OCI-LY7 (cell line): ENCODE data around the gene C14orf93. TPM values are rescaled to one million over a fixed set of nuclear protein-coding genes. Genes with fewer than 3 reads are reported as not detected.

Experiments used
- BruUV-seq: library from RNA; stranded (reverse); fragments of 400-500 nt; replicated peaks from 2 replicates; lab custom pipeline; 2021; lab: Mats Ljungman, UMichigan
- CTCF ChIA-PET: fragments of 300-600 bp; sonication (Branson Sonifier 250); formaldehyde crosslinking; loops from one replicate; lab custom pipeline; 2022; ENCODE audit warnings: antibody characterized with exemption; ENCODE audit not compliant: unreplicated experiment; lab: Charles Lee
- POLR2A ChIA-PET: fragments of 300-600 bp; sonication (Branson Sonifier 250); formaldehyde crosslinking; loops from one replicate; lab custom pipeline; 2022; ENCODE audit warnings: antibody characterized with exemption; lab: Charles Lee
- DNase-seq: peaks from one replicate; pipeline ENCODE4 v3.0.0-alpha.2; 2015; ENCODE audit warnings: low spot score
- H2AFZ ChIP-seq: fragments of 200-600 bp; sonication (generic), shearing (Covaris generic); 2 replicates; pipeline ENCODE4 v1.6.1; 2014; ENCODE audit warnings: mild to moderate bottlenecking, antibody characterized with exemption, low read length, moderate library complexity
- H3K27ac ChIP-seq: fragments of 200-600 bp; sonication (generic); 2 replicates; pipeline ENCODE4 v1.5.1; 2014; ENCODE audit warnings: mixed run types, low read depth, mild to moderate bottlenecking, moderate library complexity, low read length, inconsistent platforms; ENCODE audit not compliant: poor library complexity, severe bottlenecking
- H3K36me3 ChIP-seq: fragments of 200-600 bp; sonication (generic); 2 replicates; pipeline ENCODE4 v1.6.1; 2014; ENCODE audit warnings: mild to moderate bottlenecking, antibody characterized with exemption, low read length, moderate library complexity, mixed read lengths; ENCODE audit not compliant: insufficient read depth
- H3K4me1 ChIP-seq: fragments of 200-600 bp; sonication (generic); 2 replicates; pipeline ENCODE4 v1.5.1; 2014; ENCODE audit warnings: mild to moderate bottlenecking, low read length; ENCODE audit not compliant: insufficient read depth, poor library complexity, severe bottlenecking
- H3K4me2 ChIP-seq: fragments of 200-600 bp; sonication (generic); 2 replicates; pipeline ENCODE4 v1.6.1; 2014; ENCODE audit warnings: mild to moderate bottlenecking, low read length
- H3K4me3 ChIP-seq: fragments of 200-600 bp; sonication (generic); 2 replicates; pipeline ENCODE4 v1.5.1; 2014; ENCODE audit warnings: mild to moderate bottlenecking, low read depth, low read length; ENCODE audit not compliant: poor library complexity, severe bottlenecking
- H3K79me2 ChIP-seq: fragments of 200-600 bp; sonication (generic); 2 replicates; pipeline ENCODE4 v1.6.1; 2016; ENCODE audit warnings: low read depth, mild to moderate bottlenecking, low read length, moderate library complexity, mixed read lengths; ENCODE audit not compliant: insufficient read depth
- H3K9me2 ChIP-seq: fragments of 200-600 bp; sonication (generic); 2 replicates; pipeline ENCODE4 v1.6.1; 2016; ENCODE audit warnings: mild to moderate bottlenecking, low read length, mixed read lengths; ENCODE audit not compliant: insufficient read depth
- H3K9me3 ChIP-seq: fragments of 200-600 bp; sonication (generic); 2 replicates; pipeline ENCODE4 v1.6.1; 2014; ENCODE audit warnings: mild to moderate bottlenecking, mixed run types, low read length, mixed read lengths
- H4K20me1 ChIP-seq: fragments of 200-600 bp; sonication (generic); 2 replicates; pipeline ENCODE4 v1.6.1; 2014; ENCODE audit warnings: mild to moderate bottlenecking, antibody characterized with exemption, low read length, moderate library complexity, mixed read lengths; ENCODE audit not compliant: insufficient read depth
- EZH2phosphoT487 ChIP-seq: fragments of 200-600 bp; sonication (generic); IDR thresholded peaks from 2 replicates; pipeline ENCODE4 v1.6.1; 2018; ENCODE audit warnings: low read depth, borderline replicate concordance, mild to moderate bottlenecking, mixed run types, antibody characterized with exemption, low read length, moderate library complexity, mixed read lengths
- intact Hi-C: fragments of 100-400 bp; cut with micrococcal nuclease; formaldehyde crosslinking; loops from one replicate; pipeline ENCODE4 v1.10.0; 2022; ENCODE audit not compliant: unreplicated experiment
- total RNA-seq, 2 experiments: library from RNA; depleted of rRNA in 1 of 2; stranded (reverse); fragments of >200 nt in 1 of 2; shearing (Covaris generic) in 1 of 2; gene quantifications; 2 replicates each; pipeline ENCODE4 v1.2.3, GENCODE V29; 2014 to 2022
- TF ChIP-seq, protein P1 (sequence below): fragments of 200-600 bp; sonication (generic); conservative IDR thresholded peaks from 2 replicates; pipeline ENCODE4 v1.5.1; 2014; ENCODE audit warnings: mild to moderate bottlenecking, antibody characterized with exemption, low read length, moderate library complexity, mixed read lengths

C14orf93 gene
- total RNA-seq, 2 experiments from 2014 or later = 15.2 to 17.9 TPM

DNA sequence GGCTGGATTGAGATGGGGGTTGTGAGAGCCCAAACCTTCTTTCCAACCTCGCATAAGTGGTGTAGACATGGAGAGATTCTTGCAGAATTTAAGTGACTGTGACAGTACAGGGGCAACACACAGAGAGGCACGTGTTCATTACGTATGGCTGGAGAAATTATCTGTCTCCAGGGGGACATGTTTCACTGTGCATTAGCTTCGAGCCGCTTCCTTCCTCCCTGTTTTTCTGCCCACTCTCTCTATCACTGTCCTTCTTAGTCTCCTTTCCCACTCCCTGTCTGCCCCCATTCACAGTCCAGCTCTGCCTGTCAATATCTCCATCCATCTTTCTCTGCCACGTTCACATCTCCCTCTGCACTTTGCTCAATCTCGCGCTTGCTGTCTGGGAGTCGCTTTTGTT, 11.5 kb upstream of the C14orf93 start:
- BruUV-seq = no TSS peak
- H3K9me2 ChIP-seq = no peaks in the 10 kb centered on the region
- no peak overlapping the region for H3K4me2 ChIP-seq
- H3K9me3 ChIP-seq = no peaks in the 10 kb centered on the region
- no peaks in the 10 kb centered on the region for H3K4me1 ChIP-seq
- H3K36me3 ChIP-seq = peaks cover 20% of the 10 kb centered on the region
- DNase-seq = no peak
- H4K20me1 ChIP-seq = no peaks in the 10 kb centered on the region
- ChIA-PET POLR2A (no interaction called here), CTCF (interaction anchor here (0.6 kb wide), 1 partner anchor 35 kb away, joined by 8 read pairs; no protein-coding TSS in a partner anchor)
- H3K79me2 ChIP-seq = no peaks in the 10 kb centered on the region
- no peak overlapping the region for H3K27ac ChIP-seq
- H2AFZ ChIP-seq = no peak overlapping the region
- no peak for TF ChIP-seq EZH2phosphoT487
- TF ChIP-seq, protein P1, sequence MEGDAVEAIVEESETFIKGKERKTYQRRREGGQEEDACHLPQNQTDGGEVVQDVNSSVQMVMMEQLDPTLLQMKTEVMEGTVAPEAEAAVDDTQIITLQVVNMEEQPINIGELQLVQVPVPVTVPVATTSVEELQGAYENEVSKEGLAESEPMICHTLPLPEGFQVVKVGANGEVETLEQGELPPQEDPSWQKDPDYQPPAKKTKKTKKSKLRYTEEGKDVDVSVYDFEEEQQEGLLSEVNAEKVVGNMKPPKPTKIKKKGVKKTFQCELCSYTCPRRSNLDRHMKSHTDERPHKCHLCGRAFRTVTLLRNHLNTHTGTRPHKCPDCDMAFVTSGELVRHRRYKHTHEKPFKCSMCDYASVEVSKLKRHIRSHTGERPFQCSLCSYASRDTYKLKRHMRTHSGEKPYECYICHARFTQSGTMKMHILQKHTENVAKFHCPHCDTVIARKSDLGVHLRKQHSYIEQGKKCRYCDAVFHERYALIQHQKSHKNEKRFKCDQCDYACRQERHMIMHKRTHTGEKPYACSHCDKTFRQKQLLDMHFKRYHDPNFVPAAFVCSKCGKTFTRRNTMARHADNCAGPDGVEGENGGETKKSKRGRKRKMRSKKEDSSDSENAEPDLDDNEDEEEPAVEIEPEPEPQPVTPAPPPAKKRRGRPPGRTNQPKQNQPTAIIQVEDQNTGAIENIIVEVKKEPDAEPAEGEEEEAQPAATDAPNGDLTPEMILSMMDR = no peak
- H3K4me3 ChIP-seq = no peak overlapping the region
- intact Hi-C loops = no loop called here

DNA sequence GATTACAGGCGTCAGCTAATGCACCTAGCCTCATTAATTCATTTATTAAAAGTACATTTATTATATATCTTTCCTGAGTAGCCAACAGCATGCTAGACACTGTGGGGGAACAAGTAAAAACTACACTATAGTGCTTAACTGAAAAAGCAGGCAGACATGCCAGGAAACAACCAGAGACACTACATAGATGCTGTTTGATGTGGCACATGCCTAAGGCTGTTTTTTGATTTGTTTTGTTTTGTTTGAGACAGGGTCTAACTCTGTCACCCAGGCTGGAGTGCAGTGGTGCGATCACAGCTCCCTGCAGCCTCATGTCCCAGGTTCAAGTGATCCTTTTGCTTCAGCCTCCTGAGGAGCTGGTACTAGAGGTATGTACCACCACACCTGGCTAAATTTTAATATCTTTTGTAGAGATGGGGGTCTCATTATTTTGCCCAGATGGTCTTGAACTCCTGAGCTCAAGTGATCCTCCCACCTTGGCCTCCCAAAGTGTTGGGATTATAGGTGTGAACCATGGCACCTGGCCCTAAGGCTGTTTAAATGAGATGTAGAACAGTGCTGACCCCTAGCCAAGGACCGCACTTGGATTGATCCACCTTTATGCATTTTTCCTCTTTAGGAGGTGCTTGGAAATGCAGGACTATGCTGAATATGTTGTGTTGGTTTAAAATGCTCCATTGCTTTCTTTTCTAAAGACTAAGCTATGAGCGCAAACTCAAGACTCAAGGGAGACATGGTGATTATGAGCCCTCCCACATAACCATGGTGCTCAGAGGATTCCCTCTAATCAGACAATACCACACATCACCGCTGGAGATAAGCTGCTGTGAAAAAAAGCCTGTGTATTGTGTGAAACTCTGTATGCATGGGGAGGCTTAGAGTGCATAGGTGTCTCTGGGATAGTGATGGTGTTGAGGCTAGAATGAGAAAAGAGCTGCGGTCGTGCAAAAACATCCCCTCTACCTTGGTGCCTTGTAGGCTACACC, 10.5 kb upstream of the C14orf93 start:
- Histone ChIP-seq H2AFZ (no peak overlapping the region), H3K27ac (no peak overlapping the region), H3K79me2 (no peaks in the 10 kb centered on the region), H3K4me2 (no peak overlapping the region), H3K36me3 (peaks cover 11% of the 10 kb centered on the region), H3K4me3 (no peak overlapping the region), H3K9me2 (no peaks in the 10 kb centered on the region), H4K20me1 (no peaks in the 10 kb centered on the region), H3K4me1 (no peaks in the 10 kb centered on the region), H3K9me3 (no peaks in the 10 kb centered on the region)
- intact Hi-C loops = no loop called here
- ChIA-PET POLR2A (interaction anchor here (0.6 to 0.7 kb wide), 3 partner anchors 9 to 1563 kb away, joined by 3 to 4 read pairs (median 3); no protein-coding TSS in a partner anchor), CTCF (no interaction called here)
- no peak for TF ChIP-seq EZH2phosphoT487
- no peak for DNase-seq
- BruUV-seq = no TSS peak

DNA sequence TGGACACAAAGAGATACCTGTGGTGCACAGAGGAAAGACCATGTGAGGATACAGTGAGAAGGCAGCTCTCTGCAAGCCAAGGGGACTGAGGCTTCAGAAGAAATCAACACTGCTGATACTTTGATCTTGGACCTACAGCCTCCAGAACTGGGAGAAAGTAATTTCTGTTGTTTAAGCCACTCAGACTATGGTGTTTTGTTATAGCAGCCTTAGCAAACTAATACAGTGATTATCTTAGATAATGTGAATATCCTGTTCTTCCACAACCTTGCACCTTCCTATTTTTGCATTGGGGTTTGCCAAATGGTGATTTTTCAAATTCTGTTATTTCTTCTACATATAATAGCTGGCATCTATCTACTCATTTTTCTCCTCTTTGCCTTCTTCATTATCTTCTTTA, 8.2 kb upstream of the C14orf93 start:
- TF ChIP-seq, protein P1 = no peak
- no peak for TF ChIP-seq EZH2phosphoT487
- POLR2A ChIA-PET = interaction anchor here (2.6 kb wide), 1 partner anchor 12 kb away, joined by 8 read pairs; no protein-coding TSS in a partner anchor

More for the DNA sequence above, 8.2 kb upstream of the C14orf93 start:
- CTCF ChIA-PET = no interaction called here
- intact Hi-C loops = no loop called here
- no peaks in the 10 kb centered on the region for H3K4me1 ChIP-seq
- no TSS peak for BruUV-seq
- no peak overlapping the region for H3K4me2 ChIP-seq
- no peak overlapping the region for H3K27ac ChIP-seq
- H3K9me2 ChIP-seq = no peaks in the 10 kb centered on the region
- H3K4me3 ChIP-seq = no peak overlapping the region
- no peaks in the 10 kb centered on the region for H3K79me2 ChIP-seq
- H2AFZ ChIP-seq = no peak overlapping the region
- no peaks in the 10 kb centered on the region for H3K9me3 ChIP-seq
- DNase-seq = no peak
- H4K20me1 ChIP-seq = no peaks in the 10 kb centered on the region
- no peaks in the 10 kb centered on the region for H3K36me3 ChIP-seq
